Liver (tissue), 9 donors: ENCODE measurements around the gene UPF3A. TPM values are rescaled to one million over a fixed set of nuclear protein-coding genes. Genes with fewer than 3 reads are reported as not detected.
"Not testable (repeated sequence)": the region's sequence is repeated elsewhere in the genome, so short reads cannot be mapped to it uniquely, and the experiment has no call there.

Source experiments
- DNase-seq: peaks from one replicate; pipeline ENCODE4 v3.0.0-alpha.2; 2017; ENCODE audit warnings: low spot score
- H3K27ac ChIP-seq, 2 donors: one replicate each; pipeline ENCODE4 v1.7.0; 2013; ENCODE audit warnings: inconsistent platforms in 2 of 2, low read length in 2 of 2, control low read depth in 1 of 2, low read depth in 1 of 2, mild to moderate bottlenecking in 1 of 2
- H3K27me3 ChIP-seq, 4 donors: one replicate each; pipeline versions ENCODE4 v1.6.1 to v1.7.0; 2013; ENCODE audit warnings: low read length in 3 of 4, inconsistent platforms in 1 of 4, mild to moderate bottlenecking in 1 of 4, moderate library complexity in 1 of 4; ENCODE audit not compliant: control insufficient read depth in 4 of 4, insufficient read depth in 4 of 4
- H3K36me3 ChIP-seq, 4 donors: one replicate each; pipeline versions ENCODE4 v1.6.1 to v1.7.0; 2013; ENCODE audit warnings: low read length in 3 of 4, mild to moderate bottlenecking in 3 of 4, low read depth in 1 of 4, moderate library complexity in 1 of 4; ENCODE audit not compliant: control insufficient read depth in 4 of 4, insufficient read depth in 3 of 4
- H3K4me1 ChIP-seq, 4 donors: one replicate each; pipeline versions ENCODE4 v1.6.1 to v1.7.0; 2013; ENCODE audit warnings: low read length in 3 of 4, mild to moderate bottlenecking in 3 of 4, moderate library complexity in 1 of 4; ENCODE audit not compliant: control insufficient read depth in 4 of 4, insufficient read depth in 4 of 4
- H3K4me3 ChIP-seq, 3 donors: one replicate each; pipeline versions ENCODE4 v1.6.1 to v1.7.0; 2013; ENCODE audit warnings: low read length in 3 of 3, control low read depth in 1 of 3, low read depth in 1 of 3, mild to moderate bottlenecking in 1 of 3
- H3K9ac ChIP-seq, 2 donors: one replicate each; pipeline ENCODE4 v1.7.0; 2013; ENCODE audit warnings: low read length in 2 of 2, mild to moderate bottlenecking in 2 of 2, moderate library complexity in 2 of 2, control low read depth in 1 of 2, low read depth in 1 of 2
- H3K9me3 ChIP-seq, 4 donors: one replicate each; pipeline versions ENCODE4 v1.6.1 to v1.7.0; 2013; ENCODE audit warnings: low read length in 3 of 4; ENCODE audit not compliant: control insufficient read depth in 4 of 4
- EGR1 ChIP-seq, 2 donors: IDR thresholded peaks; 2 replicates each; pipeline ENCODE4 v1.6.1; 2016 to 2018; ENCODE audit warnings: antibody characterized with exemption in 2 of 2, low read depth in 2 of 2
- FOXA1 ChIP-seq: IDR thresholded peaks from 2 replicates; pipeline ENCODE4 v1.6.1; 2016; ENCODE audit warnings: antibody characterized with exemption
- FOXA2 ChIP-seq: IDR thresholded peaks from 2 replicates; pipeline ENCODE4 v1.6.1; 2016; ENCODE audit warnings: antibody characterized with exemption
- GABPA ChIP-seq, 2 donors: IDR thresholded peaks in 1 of 2; conservative IDR thresholded peaks in 1 of 2; 2 replicates each; pipeline ENCODE4 v1.6.1; 2016; ENCODE audit warnings: antibody characterized with exemption in 2 of 2, mild to moderate bottlenecking in 1 of 2, moderate library complexity in 1 of 2
- HNF4A ChIP-seq, 2 donors: conservative IDR thresholded peaks; 2 replicates each; pipeline ENCODE4 v1.6.1; 2016; ENCODE audit warnings: antibody characterized with exemption in 2 of 2, mild to moderate bottlenecking in 2 of 2
- HNF4G ChIP-seq: IDR thresholded peaks from 2 replicates; pipeline ENCODE4 v1.6.1; 2016; ENCODE audit warnings: antibody characterized with exemption
- JUND ChIP-seq, 2 donors: IDR thresholded peaks; 2 replicates each; pipeline ENCODE4 v1.6.1; 2016; ENCODE audit warnings: antibody characterized with exemption in 2 of 2
- NR2F2 ChIP-seq: IDR thresholded peaks from 2 replicates; pipeline ENCODE4 v1.6.1; 2016; ENCODE audit warnings: antibody characterized with exemption
- REST ChIP-seq: IDR thresholded peaks from 2 replicates; pipeline ENCODE4 v1.6.1; 2016; ENCODE audit warnings: antibody characterized with exemption, mild to moderate bottlenecking
- RXRA ChIP-seq, 2 donors: IDR thresholded peaks; 2 replicates each; pipeline ENCODE4 v1.6.1; 2017 to 2018; ENCODE audit warnings: antibody characterized with exemption in 2 of 2, mild to moderate bottlenecking in 1 of 2
- SP1 ChIP-seq: IDR thresholded peaks from 2 replicates; pipeline ENCODE4 v1.6.1; 2018; ENCODE audit warnings: antibody characterized with exemption, mild to moderate bottlenecking
- WGBS: extraction: QIAGEN DNeasy Blood & Tissue Kit; methylation state at CpG from one replicate; pipeline ENCODE4 v1.1.7; 2013; 5-methylcytosine and 5-hydroxymethylcytosine counted together
- polyA plus RNA-seq, 2 donors: library from polyadenylated mRNA; stranded (reverse) in 1 of 2; unstranded in 1 of 2; fragments of 200-250 nt in 1 of 2; fragments of >200 nt in 1 of 2; fragmentation: Nextera tagmentation in 1 of 2; extraction: Ambion mirVana in 1 of 2; gene quantifications; one replicate each; pipeline versions ENCODE4 v1.2.1 to v1.2.3, GENCODE V29; 2013 to 2015
- total RNA-seq, 2 donors: library from RNA; depleted of rRNA; stranded (reverse); fragments of >200 nt; gene quantifications; one replicate each; pipeline ENCODE4 v1.2.3, GENCODE V29; 2014
- donor health status: healthy.
- donor health status: healthy.
- donor health status: healthy.
- donor health status: healthy.
- donor health status: healthy.

The UPF3A gene
- total and polyA plus RNA-seq, 4 donors, result 11.0 to 26.5 (median 17.2) TPM

DNA sequence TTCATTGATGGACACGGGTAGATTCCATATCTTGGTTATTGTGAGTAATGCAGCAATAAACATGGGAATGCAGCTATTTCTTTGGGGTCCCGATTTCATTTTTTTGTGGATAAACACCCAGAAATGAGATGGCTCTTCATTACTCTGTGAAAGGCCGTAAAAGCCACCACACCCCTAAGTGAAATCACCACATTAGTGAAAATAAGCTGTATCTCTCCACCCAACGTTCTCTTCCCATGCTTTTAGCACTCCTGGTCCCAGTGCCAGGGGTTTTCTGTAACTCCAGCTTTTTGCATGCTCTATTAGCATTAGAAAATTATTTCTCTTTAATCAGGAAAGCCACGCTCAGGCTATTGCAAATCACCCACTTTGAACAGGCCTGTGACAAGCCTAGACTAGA lies 48.7 kb downstream of the UPF3A start (continued):
- TF ChIP-seq REST (no peak), FOXA1 (no peak), EGR1 (IDR thresholded peaks at IDR 0.05; ENCODE audit: low read depth in 2 of 2) (no peak), HNF4A (conservative IDR thresholded peaks at IDR 0.05) (no peak), FOXA2 (no peak), JUND (IDR thresholded peaks at IDR 0.05) (no peak), GABPA (IDR thresholded peaks at IDR 0.05 in 1 of 2, conservative IDR thresholded peaks at IDR 0.05 in 1 of 2) (no peak), NR2F2 (no peak), SP1 (no peak), HNF4G (no peak)

DNA sequence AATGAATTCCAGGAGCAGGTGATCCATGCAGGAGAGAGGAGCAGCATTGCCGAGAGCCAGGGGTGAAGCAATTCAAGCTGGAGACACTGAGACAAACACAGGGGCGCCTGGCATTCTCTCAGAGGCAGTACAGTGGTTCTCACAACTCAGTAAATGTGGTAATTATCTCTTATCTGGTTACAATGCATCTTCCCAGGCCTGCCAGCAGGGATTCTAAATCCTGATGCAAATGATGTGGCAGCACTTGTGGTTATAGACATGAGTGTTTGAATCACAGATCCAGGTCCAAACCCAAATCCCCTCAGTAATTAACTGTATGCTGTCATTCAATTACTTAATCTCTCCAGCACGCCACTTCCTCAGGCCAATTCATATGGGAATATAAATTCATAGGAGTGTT lies 52.5 kb downstream of the UPF3A start:
- H3K4me3 ChIP-seq, DNase-seq: not testable (repeated sequence)
- 85% methylated on average over 3 of the region's 3 CpGs for WGBS

DNA sequence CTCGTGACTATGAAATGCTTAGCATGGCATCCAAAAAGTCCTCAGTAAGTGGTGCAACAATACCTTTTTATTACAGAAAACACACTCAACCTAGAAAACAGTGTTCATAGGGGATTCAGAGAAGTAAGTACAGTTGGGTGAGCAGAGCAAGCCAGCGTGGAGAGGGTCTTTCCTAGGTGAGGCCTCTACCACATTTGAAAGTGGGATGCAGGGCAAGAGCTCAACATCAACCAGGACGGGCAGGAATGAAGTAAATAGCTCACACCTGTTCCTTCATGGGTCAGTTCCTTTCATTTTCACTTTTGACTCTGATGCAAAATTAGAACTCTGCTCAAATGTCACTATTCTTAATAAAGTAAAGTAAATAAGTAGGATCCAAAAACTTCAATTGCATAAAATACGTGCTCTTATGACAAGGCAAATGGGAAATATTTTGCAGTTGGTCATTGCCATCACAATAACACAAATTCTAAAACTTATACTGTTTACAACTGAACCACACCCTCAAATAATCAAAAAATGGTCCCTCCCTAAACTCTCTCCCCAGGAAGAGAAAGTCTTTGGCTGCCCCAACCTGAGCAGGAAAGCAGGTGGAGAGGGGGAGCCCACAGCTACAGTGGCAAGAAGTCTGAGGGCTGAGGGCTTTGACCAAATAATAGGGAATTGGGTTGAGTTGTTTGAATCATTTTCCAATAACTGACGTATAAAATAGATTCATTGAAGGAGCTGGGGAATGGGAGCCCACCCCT lies 53.1 kb downstream of the UPF3A start:
- Histone ChIP-seq H3K27ac (no peak overlapping the region), H3K4me3 (no peak overlapping the region), H3K36me3 (no peaks in the 10 kb centered on the region), H3K9ac (no peak overlapping the region), H3K9me3 (no peaks in the 10 kb centered on the region), H3K27me3 (no peaks in the 10 kb centered on the region), H3K4me1 (peaks cover 0 to 3% (median 0%) of the 10 kb centered on the region in 4 donors)
- TF ChIP-seq RXRA (IDR thresholded peaks at IDR 0.05) (no peak), EGR1 (IDR thresholded peaks at IDR 0.05; ENCODE audit: low read depth in 2 of 2) (no peak)
- WGBS, result 62% methylated on average over 5 of the region's 5 CpGs
- no peak for DNase-seq

More for the DNA sequence above, 52.5 kb downstream of the UPF3A start:
- not testable (repeated sequence) for H3K4me1 ChIP-seq, H3K27me3 ChIP-seq, H3K36me3 ChIP-seq, H3K27ac ChIP-seq, H3K9me3 ChIP-seq, H3K9ac ChIP-seq

DNA sequence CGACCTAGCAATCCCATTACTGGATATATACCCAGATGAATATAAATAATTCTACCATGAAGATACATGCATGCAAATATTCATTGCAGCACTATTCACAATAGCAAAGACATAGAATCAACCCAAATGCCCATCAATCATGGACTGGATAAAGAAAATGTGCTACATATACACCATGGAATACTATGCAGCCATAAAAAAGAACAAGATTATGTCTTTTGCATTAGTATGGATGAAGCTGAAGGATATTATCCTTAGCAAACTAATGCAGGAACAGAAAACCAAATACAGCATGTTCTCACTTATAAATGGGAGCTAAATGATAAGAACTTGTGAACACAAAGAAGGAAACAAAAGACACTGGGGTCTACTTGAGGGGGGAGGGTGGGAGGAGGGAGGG lies 55.1 kb downstream of the UPF3A start:
- WGBS, result 72% methylated on average over 1 of the region's 1 CpG
- not testable (repeated sequence) for H3K27ac ChIP-seq, H3K4me3 ChIP-seq, H3K9me3 ChIP-seq, H3K9ac ChIP-seq, H3K4me1 ChIP-seq, H3K27me3 ChIP-seq, H3K36me3 ChIP-seq, DNase-seq
